HepG2 (cell line): Measurements from ENCODE around the gene GDE1.

Experiments
- JUN ChIP-seq: sonication (generic); formaldehyde crosslinking; IDR thresholded peaks from 2 replicates; pipeline ENCODE4 v1.4.0; 2020; ENCODE audit warnings: mild to moderate bottlenecking, missing genetic modification reagents
- PAX8 ChIP-seq: sonication (generic); formaldehyde crosslinking; IDR thresholded peaks from 2 replicates; pipeline ENCODE4 v1.8.0; 2022; ENCODE audit warnings: mild to moderate bottlenecking, missing genetic modification reagents, borderline replicate concordance

GRCh38 chr16:19522397-19522732 is 467 bp upstream of the GDE1 start:
- TF ChIP-seq PAX8 (CRISPR knock-in tag) (no peak), JUN (CRISPR knock-in tag) (0 out of 2 replicates have a peak, but pooled peaks have one; percentile 32)
